Caco-2 (cell line): Measurements from ENCODE around the gene MN1. TPM values are rescaled to one million over a fixed set of nuclear protein-coding genes. Genes with fewer than 3 reads are reported as not detected.

Experiments
- BruUV-seq: library from RNA; stranded (reverse); fragments of 400-500 nt; replicated peaks from 2 replicates; lab custom pipeline; 2021; lab: Mats Ljungman, UMichigan
- CTCF ChIA-PET: fragments of 300-600 bp; sonication (Branson Sonifier 250); formaldehyde crosslinking; loops from one replicate; lab custom pipeline; 2022; ENCODE audit warnings: antibody characterized with exemption; lab: Charles Lee
- POLR2A ChIA-PET: fragments of 300-600 bp; sonication (Branson Sonifier 250); formaldehyde crosslinking; loops from one replicate; lab custom pipeline; 2022; ENCODE audit warnings: antibody characterized with exemption; lab: Charles Lee
- DNase-seq, 2 experiments: peaks; one replicate each; pipeline versions ENCODE4 v3.0.0 to v3.0.0-alpha.2; 2020 to 2022
- H3K27me3 ChIP-seq: replicated peaks from 2 replicates; pipeline ENCODE4 v1.6.0; 2011; ENCODE audit warnings: low read length; ENCODE audit not compliant: control insufficient read depth, insufficient read depth
- H3K36me3 ChIP-seq: 2 replicates; pipeline ENCODE4 v1.5.1; 2011; ENCODE audit warnings: low read length; ENCODE audit not compliant: control insufficient read depth, insufficient read depth
- H3K4me1 ChIP-seq: fragments of 250-450 bp; sonication (Bioruptor Pico); 2 replicates; pipeline ENCODE4 v1.5.1; 2020; ENCODE audit warnings: mild to moderate bottlenecking
- H3K4me3 ChIP-seq: 2 replicates; pipeline ENCODE4 v1.5.1; 2011; ENCODE audit warnings: low read depth, mild to moderate bottlenecking, control low read depth, low read length
- H3K9me3 ChIP-seq: fragments of 250-450 bp; sonication (Bioruptor Pico); 2 replicates; pipeline ENCODE4 v1.5.1; 2020; ENCODE audit warnings: mild to moderate bottlenecking, moderate library complexity
- H3K27ac Mint-ChIP-seq: one replicate; pipeline ENCODE4 v1.8.0; 2022; ENCODE audit warnings: mixed read lengths; ENCODE audit not compliant: unreplicated experiment
- H3K27me3 Mint-ChIP-seq: one replicate; pipeline ENCODE4 v1.8.0; 2022; ENCODE audit warnings: mixed read lengths; ENCODE audit not compliant: insufficient read depth, unreplicated experiment
- H3K36me3 Mint-ChIP-seq: one replicate; pipeline ENCODE4 v1.8.0; 2022; ENCODE audit warnings: mild to moderate bottlenecking, mixed read lengths; ENCODE audit not compliant: insufficient read depth, unreplicated experiment
- H3K4me1 Mint-ChIP-seq: one replicate; pipeline ENCODE4 v1.8.0; 2022; ENCODE audit warnings: low read depth, mixed read lengths; ENCODE audit not compliant: unreplicated experiment
- H3K4me3 Mint-ChIP-seq: one replicate; pipeline ENCODE4 v1.8.0; 2022; ENCODE audit warnings: mild to moderate bottlenecking, moderate library complexity, mixed read lengths; ENCODE audit not compliant: unreplicated experiment
- H3K9me3 Mint-ChIP-seq: one replicate; pipeline ENCODE4 v1.8.0; 2022; ENCODE audit warnings: mixed read lengths; ENCODE audit not compliant: unreplicated experiment
- intact Hi-C: fragments of 100-400 bp; cut with micrococcal nuclease; formaldehyde crosslinking; loops from one replicate; pipeline ENCODE4 v1.10.0; 2022; ENCODE audit not compliant: unreplicated experiment
- total RNA-seq: library from RNA; stranded (reverse); gene quantifications from 2 replicates; pipeline ENCODE4 v1.2.3, GENCODE V29; 2022
- TF ChIP-seq, protein P1 (sequence below), 2 experiments: fragments of 200-600 bp in 1 of 2; IDR thresholded peaks; 1 replicate in 1 of 2; 2 replicates in 1 of 2; pipeline versions ENCODE4 v1.5.1 to v1.8.0; 2011 to 2022; ENCODE audit warnings: antibody characterized with exemption in 1 of 2, control low read depth in 1 of 2, inconsistent platforms in 1 of 2, low read depth in 1 of 2, low read length in 1 of 2, mild to moderate bottlenecking in 1 of 2, moderate library complexity in 1 of 2; ENCODE audit not compliant: insufficient read depth in 1 of 2, severe bottlenecking in 1 of 2, unreplicated experiment in 1 of 2

MN1 gene
- total RNA-seq, 1 experiment from 2014 or later = 0.32 TPM

DNA sequence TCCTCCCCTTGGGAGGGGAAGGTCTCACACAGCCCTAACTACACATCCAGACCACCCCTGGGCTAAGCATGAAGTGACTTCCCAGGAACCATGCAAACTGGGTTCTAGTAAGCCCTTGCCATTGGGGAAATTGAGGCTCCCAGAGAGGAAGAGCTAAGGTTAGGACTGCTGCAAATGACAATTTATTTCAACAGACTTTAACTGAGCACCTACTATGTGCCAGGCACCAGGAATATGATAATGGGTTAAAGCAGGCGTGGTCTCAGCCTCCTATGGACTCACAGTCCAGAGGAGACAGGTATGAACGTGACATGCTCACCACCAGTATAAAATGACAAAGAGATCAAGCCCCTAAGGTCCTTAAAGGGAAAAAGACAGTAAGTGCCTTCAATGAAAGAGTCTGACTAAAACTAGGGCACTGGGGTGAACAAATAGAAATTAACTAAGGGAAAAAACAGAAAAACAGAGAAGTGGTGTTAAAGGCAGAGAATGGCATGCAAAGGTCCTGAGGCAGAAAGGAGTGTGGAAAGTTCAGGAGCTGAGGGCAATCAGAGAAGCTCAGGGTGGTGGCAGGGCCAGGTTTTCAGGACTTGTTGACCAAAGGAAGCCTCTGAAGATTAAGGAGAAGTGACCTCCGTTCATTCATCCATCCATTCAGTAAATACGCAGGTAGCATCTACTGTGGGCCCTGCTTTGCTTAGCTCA, 14.4 kb upstream of the MN1 start:
- H3K36me3 Mint-ChIP-seq = no peaks in the 10 kb centered on the region
- TF ChIP-seq, protein P1, sequence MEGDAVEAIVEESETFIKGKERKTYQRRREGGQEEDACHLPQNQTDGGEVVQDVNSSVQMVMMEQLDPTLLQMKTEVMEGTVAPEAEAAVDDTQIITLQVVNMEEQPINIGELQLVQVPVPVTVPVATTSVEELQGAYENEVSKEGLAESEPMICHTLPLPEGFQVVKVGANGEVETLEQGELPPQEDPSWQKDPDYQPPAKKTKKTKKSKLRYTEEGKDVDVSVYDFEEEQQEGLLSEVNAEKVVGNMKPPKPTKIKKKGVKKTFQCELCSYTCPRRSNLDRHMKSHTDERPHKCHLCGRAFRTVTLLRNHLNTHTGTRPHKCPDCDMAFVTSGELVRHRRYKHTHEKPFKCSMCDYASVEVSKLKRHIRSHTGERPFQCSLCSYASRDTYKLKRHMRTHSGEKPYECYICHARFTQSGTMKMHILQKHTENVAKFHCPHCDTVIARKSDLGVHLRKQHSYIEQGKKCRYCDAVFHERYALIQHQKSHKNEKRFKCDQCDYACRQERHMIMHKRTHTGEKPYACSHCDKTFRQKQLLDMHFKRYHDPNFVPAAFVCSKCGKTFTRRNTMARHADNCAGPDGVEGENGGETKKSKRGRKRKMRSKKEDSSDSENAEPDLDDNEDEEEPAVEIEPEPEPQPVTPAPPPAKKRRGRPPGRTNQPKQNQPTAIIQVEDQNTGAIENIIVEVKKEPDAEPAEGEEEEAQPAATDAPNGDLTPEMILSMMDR (IDR thresholded peaks at IDR 0.05; ENCODE audit: insufficient read depth in 1 of 2, low read depth in 1 of 2, low read length in 1 of 2, severe bottlenecking in 1 of 2, unreplicated experiment in 1 of 2) = no peak
- intact Hi-C loops = no loop called here

GRCh38 chr22:27814993-27815392, 13.4 kb upstream of the MN1 start:
- intact Hi-C loops = no loop called here
- CTCF ChIA-PET = no interaction called here
- Histone ChIP-seq H3K4me3 (no peak overlapping the region), H3K36me3 (no peaks in the 10 kb centered on the region; the same call in 1 of the 2 replicates), H3K27me3 (no peaks in the 10 kb centered on the region; the same call in 1 of the 2 replicates), H3K9me3 (no peaks in the 10 kb centered on the region), H3K4me1 (no peaks in the 10 kb centered on the region)
- Mint-ChIP-seq H3K9me3 (no peaks in the 10 kb centered on the region), H3K27ac (no peak overlapping the region), H3K27me3 (peaks cover 10% of the 10 kb centered on the region), H3K36me3 (no peaks in the 10 kb centered on the region), H3K4me1 (no peaks in the 10 kb centered on the region), H3K4me3 (no peak overlapping the region)
- POLR2A ChIA-PET = no interaction called here
- no peak for DNase-seq
- no TSS peak for BruUV-seq
- TF ChIP-seq, protein P1 (IDR thresholded peaks at IDR 0.05; ENCODE audit: insufficient read depth in 1 of 2, low read depth in 1 of 2, low read length in 1 of 2, severe bottlenecking in 1 of 2, unreplicated experiment in 1 of 2) = no peak

More for the DNA sequence above, 14.4 kb upstream of the MN1 start:
- Mint-ChIP-seq H3K9me3 (no peaks in the 10 kb centered on the region), H3K4me1 (no peaks in the 10 kb centered on the region), H3K27ac (no peak overlapping the region), H3K4me3 (no peak overlapping the region), H3K27me3 (peaks cover 10% of the 10 kb centered on the region)
- DNase-seq = no peak
- BruUV-seq = no TSS peak
- POLR2A ChIA-PET = no interaction called here
- CTCF ChIA-PET = no interaction called here
- no peak overlapping the region for H3K4me3 ChIP-seq
- no peaks in the 10 kb centered on the region for H3K9me3 ChIP-seq
- H3K27me3 ChIP-seq = no peaks in the 10 kb centered on the region; the same call in 1 of the 2 replicates
- no peaks in the 10 kb centered on the region for H3K36me3 ChIP-seq
- no peaks in the 10 kb centered on the region for H3K4me1 ChIP-seq

- peaks cover 8% of the 10 kb centered on the region for H3K27me3 Mint-ChIP-seq
- H3K4me1 Mint-ChIP-seq = no peaks in the 10 kb centered on the region
- H3K36me3 ChIP-seq = no peaks in the 10 kb centered on the region; the same call in 1 of the 2 replicates
- no peak overlapping the region for H3K27ac Mint-ChIP-seq
- no peak overlapping the region for H3K4me3 Mint-ChIP-seq
- intact Hi-C loops = no loop called here
- TF ChIP-seq, protein P1 (IDR thresholded peaks at IDR 0.05; ENCODE audit: insufficient read depth in 1 of 2, low read depth in 1 of 2, low read length in 1 of 2, severe bottlenecking in 1 of 2, unreplicated experiment in 1 of 2) = no peak
- H3K9me3 Mint-ChIP-seq = no peaks in the 10 kb centered on the region
- BruUV-seq = no TSS peak
- no peak overlapping the region for H3K4me3 ChIP-seq
- H3K4me1 ChIP-seq = no peaks in the 10 kb centered on the region
- POLR2A ChIA-PET = no interaction called here
- no peaks in the 10 kb centered on the region for H3K9me3 ChIP-seq
- CTCF ChIA-PET = no interaction called here
- H3K36me3 Mint-ChIP-seq = no peaks in the 10 kb centered on the region
- no peak for DNase-seq
- no peaks in the 10 kb centered on the region; the same call in 1 of the 2 replicates for H3K27me3 ChIP-seq
These were observed 10.2 kb upstream of the MN1 start for GRCh38 chr22:27811778-27812177.
